Coronary artery (tissue), 2 donors: Measurements from ENCODE around the gene SNX30.

Experiments used
- DNase-seq: peaks from one replicate; pipeline ENCODE4 v3.0.0-alpha.2; 2017; ENCODE audit warnings: low spot score
- H3K27ac ChIP-seq, 2 donors: fragments of 200-600 bp; sonication (generic); one replicate each; pipeline ENCODE4 v1.5.1; 2016 to 2019
- H3K4me3 ChIP-seq: fragments of 200-600 bp; sonication (generic); 2 replicates; pipeline ENCODE4 v1.5.1; 2016; ENCODE audit warnings: mild to moderate bottlenecking, moderate library complexity
- CTCF ChIP-seq: fragments of 200-600 bp; sonication (generic); IDR thresholded peaks from one replicate; pipeline ENCODE4 v1.5.1; 2019; ENCODE audit warnings: antibody characterized with exemption

SNX30 gene

GRCh38 chr9:112861638-112862555, 111.3 kb downstream of the SNX30 start:
- peak overlapping the region; percentile 48 to 83 for H3K27ac ChIP-seq
- no peak for DNase-seq
- H3K4me3 ChIP-seq = no peak overlapping the region
- no peak for TF ChIP-seq CTCF

GRCh38 chr9:112863214-112863613, 112.7 kb downstream of the SNX30 start:
- no peak for TF ChIP-seq CTCF
- no peak overlapping the region for H3K4me3 ChIP-seq
- DNase-seq = no peak
- peak overlapping the region; percentile 48 to 83 for H3K27ac ChIP-seq

GRCh38 chr9:112863746-112864145, 113.2 kb downstream of the SNX30 start:
- TF ChIP-seq CTCF = no peak
- no peak for DNase-seq
- peak overlapping the region in 1 of 2 donors; percentile 56 for H3K27ac ChIP-seq
- H3K4me3 ChIP-seq = peak overlapping the region; percentile 3

GRCh38 chr9:112864403-112864802, 113.8 kb downstream of the SNX30 start:
- no peak for TF ChIP-seq CTCF
- peak overlapping the region in 1 of 2 donors; percentile 56 for H3K27ac ChIP-seq
- DNase-seq = no peak
- H3K4me3 ChIP-seq = no peak overlapping the region

GRCh38 chr9:112864982-112865381, 114.4 kb downstream of the SNX30 start:
- DNase-seq = no peak
- no peak overlapping the region for H3K27ac ChIP-seq
- no peak overlapping the region for H3K4me3 ChIP-seq
- TF ChIP-seq CTCF = no peak

- H3K27ac ChIP-seq = peak overlapping the region in 1 of 2 donors; percentile 47
Observed at GRCh38 chr9:112866662-112867274, 116.2 kb downstream of the SNX30 start.

More at GRCh38 chr9:112866662-112867274, 116.2 kb downstream of the SNX30 start:
- no peak for TF ChIP-seq CTCF
- DNase-seq = no peak
- H3K4me3 ChIP-seq = no peak overlapping the region
